22Rv1 (cell line): ENCODE measurements around the gene PRRT3.

Source experiments
- H3K27ac ChIP-seq: fragments of 450-650 bp; 2 replicates; pipeline ENCODE4 v1.5.1; 2017
- CTCF ChIP-seq: fragments of 450-650 bp; IDR thresholded peaks from 2 replicates; pipeline ENCODE4 v1.5.1; 2017; ENCODE audit warnings: mild to moderate bottlenecking
- ZFX ChIP-seq: fragments of 450-650 bp; IDR thresholded peaks from 2 replicates; pipeline ENCODE4 v1.6.1; 2017; ENCODE audit warnings: antibody characterized with exemption, borderline replicate concordance

PRRT3 gene

GRCh38 chr3:9955611-9956352 is 3.6 kb upstream of the PRRT3 start:
- TF ChIP-seq CTCF (no peak), ZFX (no peak)
- H3K27ac ChIP-seq = peak overlapping the region; percentile 40

GRCh38 chr3:9955067-9955502 is 2.9 kb upstream of the PRRT3 start:
- H3K27ac ChIP-seq = peak overlapping the region; percentile 40
- no peak for TF ChIP-seq ZFX
- no peak for TF ChIP-seq CTCF

- TF ChIP-seq ZFX (no peak), CTCF (no peak)
- peak overlapping the region; percentile 47 for H3K27ac ChIP-seq
Measured at GRCh38 chr3:9951598-9951961, 628 bp downstream of the PRRT3 start.

- TF ChIP-seq CTCF = no peak
- no peak for TF ChIP-seq ZFX
- peak overlapping the region; percentile 47 for H3K27ac ChIP-seq
Measured at GRCh38 chr3:9951126-9951525, 1.1 kb downstream of the PRRT3 start.

GRCh38 chr3:9949626-9950025 is 2.6 kb downstream of the PRRT3 start:
- no peak for TF ChIP-seq ZFX
- no peak for TF ChIP-seq CTCF
- 0 out of 2 replicates have a peak overlapping the region, but pooled peaks have one; percentile 47 for H3K27ac ChIP-seq

GRCh38 chr3:9949115-9949514 is 3.1 kb downstream of the PRRT3 start:
- no peak overlapping the region for H3K27ac ChIP-seq
- TF ChIP-seq ZFX (no peak), CTCF (no peak)

GRCh38 chr3:9948586-9948985 is 3.6 kb downstream of the PRRT3 start:
- TF ChIP-seq CTCF = no peak
- TF ChIP-seq ZFX = no peak
- no peak overlapping the region for H3K27ac ChIP-seq
